NCI-H1436 (cell line): ENCODE data around the gene DACT3.

Experiments
- DNase-seq: peaks from one replicate; lab custom pipeline; 2025; lab: John Stamatoyannopoulos, UW

Gene DACT3

GRCh38 chr19:46598372-46598917 is 62.5 kb downstream of the DACT3 start:
- no peak for DNase-seq
